Midbrain (tissue), 1 donor: ENCODE measurements around the gene CPLX1.

ENCODE experiments used
- DNase-seq: peaks from one replicate; lab custom pipeline; 2025; lab: John Stamatoyannopoulos, UW

CPLX1 gene

DNA sequence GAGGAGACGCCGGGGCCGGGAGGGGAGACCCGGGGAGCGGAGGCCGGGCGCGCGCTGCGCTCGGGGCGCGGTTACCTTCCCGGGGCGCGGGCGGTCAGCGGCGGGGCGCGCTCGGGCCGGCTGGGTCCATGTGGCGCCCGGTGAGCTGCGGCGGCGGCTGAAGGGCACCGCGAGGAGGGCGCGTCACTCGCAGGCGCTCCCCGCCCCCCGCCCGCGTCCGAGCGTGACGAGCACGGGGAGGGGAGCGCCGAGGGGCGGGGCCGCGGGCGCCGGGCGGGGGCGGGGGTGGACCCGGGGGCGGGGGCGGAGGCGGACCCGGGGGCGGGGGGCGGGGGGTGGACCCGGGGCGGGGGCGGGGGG lies at the start of gene CPLX1:
Gene CPLX1 (minus strand): TSS at position 159 of the 360 bp plus-strand sequence. CDS start 1,607 bp downstream, outside the sequence.
- peak; percentile 4 for DNase-seq

DNA sequence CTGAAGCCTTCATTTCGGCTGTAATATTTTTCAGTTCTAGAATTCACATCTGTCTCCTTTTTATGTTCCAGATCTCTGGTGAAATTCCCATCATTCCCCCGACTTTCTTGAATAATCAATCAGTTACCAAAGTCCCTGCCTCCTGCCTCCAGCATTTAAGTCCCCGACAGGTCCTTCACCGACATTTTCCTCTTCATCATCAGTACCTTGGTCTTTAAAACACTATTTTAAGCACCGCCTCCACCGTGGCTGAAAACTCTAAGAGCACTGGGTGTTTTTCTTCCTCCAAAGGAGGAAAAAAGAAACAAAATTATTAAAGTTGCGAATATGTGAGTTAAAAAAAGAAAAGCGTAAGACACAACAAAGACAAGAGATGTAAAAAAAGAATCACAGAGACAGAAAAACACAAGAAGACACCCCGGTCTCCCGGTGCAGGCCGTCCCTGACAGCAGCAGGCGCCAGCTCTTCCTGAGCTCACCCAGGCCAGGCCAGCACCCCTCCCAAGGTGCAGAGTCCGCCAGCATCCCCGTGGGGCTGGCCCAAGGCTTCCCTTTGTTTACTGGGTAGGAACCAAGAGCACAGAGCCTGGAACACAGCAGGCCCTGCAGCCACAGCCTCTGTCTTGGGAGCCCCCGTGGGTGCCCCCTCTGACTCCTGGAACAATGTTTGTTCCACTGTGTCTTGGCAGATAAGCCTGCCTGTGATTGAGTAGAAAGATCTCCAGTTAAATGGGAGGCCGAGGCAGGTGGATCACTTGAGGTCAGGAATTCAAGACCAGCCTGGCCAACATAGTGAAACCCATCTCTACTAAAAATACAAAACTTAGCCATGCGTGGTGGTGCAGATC lies 49.3 kb upstream of the CPLX1 start:
- DNase-seq: no peak

DNA sequence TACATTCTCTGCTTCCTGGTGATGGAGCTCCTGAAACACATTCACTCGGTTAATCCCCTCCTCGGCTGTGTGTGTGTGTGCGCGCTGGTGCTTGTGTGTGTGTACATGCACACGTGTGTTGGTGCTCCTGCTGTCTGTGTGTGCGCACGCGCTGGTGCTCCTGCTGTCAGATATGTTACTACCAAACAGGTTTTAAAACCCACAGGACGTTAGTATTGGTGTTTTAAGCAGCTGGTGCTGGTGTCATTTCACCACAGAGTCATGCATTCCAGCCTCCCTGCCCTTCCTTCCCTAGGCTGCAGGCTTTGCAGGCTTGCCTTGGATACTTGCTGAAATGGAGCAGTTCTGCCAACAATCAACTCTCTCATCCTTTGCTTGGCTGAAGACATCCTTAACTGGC lies 48.1 kb upstream of the CPLX1 start:
- DNase-seq: no peak

DNA sequence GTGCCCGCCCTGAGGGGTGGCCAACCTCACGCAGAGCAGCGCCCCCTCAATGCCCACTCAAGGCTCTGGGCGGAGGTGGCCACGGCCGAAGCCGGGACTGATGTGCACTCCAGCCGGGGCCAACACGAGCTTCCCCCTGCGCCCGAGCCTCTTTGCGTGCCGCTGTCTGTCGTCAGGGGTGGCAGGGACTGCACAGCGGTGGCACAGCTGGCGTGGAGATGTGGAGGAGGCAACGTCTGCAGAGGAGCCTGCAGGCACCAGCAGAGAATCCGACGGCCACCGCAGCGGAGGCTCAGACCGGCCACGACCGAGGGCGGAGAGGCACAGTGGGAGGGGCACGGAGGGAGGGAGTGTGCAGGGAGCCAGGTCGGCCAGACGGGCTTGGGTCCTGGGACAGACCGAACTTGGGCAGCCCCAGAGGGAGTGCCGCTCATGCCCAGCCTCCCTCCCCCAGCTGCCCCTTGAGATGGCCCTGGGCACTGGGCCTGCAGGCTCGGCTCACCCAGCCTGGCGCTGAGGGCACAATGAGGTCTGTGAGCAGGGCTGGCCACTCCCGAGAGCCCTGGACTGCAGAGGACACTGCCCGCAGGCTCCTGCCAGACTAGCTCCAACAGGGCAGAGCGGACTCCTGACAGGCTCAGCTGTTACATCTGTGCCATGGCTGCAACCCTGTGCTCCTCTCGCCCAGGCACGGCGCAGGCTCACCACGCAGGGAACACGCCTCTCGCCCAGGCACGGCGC lies 46.5 kb upstream of the CPLX1 start:
- peak; percentile 6 for DNase-seq

GRCh38 chr4:871484-871883 lies 45.6 kb upstream of the CPLX1 start:
- no peak for DNase-seq

GRCh38 chr4:870951-871350 lies 45.0 kb upstream of the CPLX1 start:
- DNase-seq: no peak

- DNase-seq: no peak
These were observed 43.8 kb upstream of the CPLX1 start for GRCh38 chr4:869776-870175.

DNA sequence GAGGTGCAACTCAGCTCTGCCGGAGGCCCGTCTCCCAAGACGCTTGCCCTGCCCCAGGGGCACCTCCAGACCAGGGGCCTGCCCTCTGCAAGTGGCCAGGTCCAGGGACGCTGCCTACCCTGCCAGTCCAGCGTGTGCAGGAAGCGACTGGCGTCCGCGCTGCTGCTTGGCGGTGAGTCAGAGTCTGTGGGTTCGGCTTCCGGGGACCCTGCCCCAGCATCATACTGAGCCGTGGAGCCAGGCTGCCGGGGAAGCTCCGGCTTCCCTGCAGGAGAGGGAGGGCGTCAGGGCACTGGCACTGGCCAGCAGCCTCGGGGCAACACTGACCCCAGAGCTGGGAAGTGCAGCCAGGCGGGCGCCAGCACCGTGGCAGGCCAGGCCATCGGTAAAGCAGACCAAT lies 42.5 kb upstream of the CPLX1 start:
- DNase-seq: no peak

GRCh38 chr4:867526-868250 lies 41.8 kb upstream of the CPLX1 start:
- no peak for DNase-seq

DNA sequence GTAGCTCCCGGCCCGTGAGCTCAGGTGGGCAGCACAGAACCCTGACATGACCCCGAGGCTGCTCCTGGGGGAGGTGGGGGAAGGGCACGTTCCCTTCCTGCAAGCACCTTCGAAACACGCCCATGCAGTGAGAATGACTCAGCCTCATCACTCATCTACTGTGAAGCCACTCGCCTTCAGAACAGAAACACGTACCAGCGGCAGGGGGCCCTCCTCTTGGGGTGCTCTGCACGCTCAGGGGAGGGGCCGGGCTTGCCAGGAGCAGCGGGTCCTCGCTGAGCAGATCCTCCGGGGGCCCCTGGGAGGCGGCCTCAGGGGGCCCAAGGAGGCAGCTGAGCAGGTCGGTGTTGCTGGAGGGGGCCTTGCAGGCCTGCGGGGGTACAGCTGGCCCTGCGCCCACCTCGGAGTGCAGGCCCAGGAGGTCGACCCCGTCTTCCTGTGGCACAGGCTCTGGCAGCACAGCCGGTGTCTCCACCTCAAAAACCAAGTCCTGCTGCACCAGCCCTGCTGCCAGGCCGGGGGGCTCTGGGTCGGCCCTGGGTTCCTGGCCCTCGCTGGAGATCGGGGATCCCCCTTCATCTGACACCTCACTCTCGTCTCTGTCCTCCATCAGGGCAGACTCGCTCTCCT lies 40.9 kb upstream of the CPLX1 start:
- DNase-seq: no peak

DNA sequence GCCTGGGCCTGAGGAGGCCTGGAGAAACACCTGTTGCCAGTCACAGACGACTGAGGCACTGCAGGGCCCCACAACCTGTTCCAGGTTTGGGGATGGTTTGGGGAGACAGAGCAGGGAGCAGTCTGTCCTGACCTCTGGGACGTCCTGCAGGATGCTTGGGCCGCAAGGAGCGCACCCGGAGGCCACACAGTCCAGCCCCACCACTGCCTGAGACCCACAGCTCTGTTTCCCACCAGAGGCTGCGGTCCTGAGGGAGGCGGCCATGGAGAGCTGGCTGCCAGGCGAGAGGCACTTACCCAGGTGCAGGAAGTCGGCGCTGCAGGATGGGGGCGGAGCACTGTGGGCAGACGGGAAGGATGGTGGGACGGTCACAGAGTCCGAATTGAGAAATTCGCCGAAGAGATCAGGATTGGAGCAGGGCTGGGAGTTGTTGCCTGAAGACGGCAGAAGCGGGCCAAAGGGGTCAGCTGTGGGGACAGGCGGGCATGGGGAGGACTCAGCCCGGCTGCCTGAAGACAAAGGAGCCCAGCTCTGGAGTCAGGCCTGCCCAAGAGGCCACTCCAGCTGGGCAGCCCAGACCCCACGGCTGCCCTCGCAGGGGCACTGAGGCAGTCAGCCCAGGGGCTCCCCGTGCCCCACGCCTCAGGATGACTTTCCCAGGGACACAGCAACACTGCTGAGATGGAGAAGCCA lies 40.3 kb upstream of the CPLX1 start:
- no peak for DNase-seq

DNA sequence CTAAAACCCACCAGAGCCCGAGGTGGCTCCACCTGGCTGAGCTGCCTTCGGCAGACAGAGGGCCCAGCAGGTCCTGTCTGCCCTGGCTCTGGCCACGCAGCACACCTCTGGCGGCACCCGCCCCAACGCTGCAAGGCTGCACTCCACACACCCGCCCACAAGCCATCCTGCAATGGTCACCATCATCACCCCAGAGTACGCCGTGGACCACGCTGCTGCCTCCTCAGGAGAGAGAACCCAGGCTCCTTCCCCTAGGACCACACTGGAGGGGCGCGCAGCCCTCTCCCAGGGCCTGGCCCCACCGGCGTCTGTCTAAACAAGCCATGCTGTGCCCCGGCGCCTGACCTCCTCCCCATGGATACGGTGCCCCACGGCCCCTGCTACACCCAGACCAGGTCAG lies 39.6 kb upstream of the CPLX1 start:
- no peak for DNase-seq

DNA sequence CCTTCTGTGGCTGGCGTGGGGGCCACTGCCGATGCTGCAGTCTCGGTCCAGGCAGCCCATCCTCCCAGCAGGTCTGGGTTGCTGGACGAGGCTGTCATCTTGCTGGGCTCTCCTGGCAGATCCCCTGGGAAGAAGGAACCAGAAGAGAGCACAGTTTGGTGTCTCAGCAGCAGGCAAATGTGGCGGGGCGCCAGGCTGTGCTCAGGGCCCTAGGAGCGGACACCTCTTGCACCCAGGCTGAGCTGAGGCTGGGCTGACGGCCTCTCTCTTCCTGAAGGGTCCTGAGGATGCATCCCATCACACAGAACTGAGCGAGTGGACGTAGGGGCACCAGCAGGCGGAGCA lies 39.2 kb upstream of the CPLX1 start:
- DNase-seq: no peak

DNA sequence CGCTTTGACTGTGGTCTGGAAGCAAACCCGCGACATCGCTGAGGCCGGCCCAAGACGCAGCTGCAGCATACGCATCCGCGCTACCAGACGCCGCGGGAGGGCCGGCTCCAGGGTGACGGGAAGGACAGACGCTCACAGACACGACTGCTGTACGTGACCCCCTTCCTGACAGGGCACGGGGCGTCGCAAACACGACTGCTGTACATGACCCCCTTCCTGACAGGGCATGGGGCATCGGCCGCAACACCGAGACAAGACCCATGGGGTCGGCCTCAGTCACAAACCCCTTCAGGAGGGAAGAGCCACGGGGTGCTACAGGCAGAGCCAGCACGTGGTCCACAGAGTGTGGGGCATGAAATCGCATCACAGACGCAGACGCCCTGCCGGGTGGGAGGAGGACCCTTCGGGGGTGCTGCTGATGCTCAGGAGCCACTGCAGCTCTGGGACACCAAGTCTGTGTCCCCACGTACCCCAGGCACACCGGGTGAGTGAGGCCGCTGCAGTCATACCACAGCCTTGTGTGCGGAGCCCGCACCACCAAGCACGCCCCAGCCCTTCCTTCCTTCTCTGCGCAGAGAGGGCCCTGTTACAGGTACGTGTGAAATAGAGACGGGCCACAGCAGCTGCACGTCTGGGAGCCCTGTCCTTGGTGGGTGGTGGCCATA lies 38.7 kb upstream of the CPLX1 start:
- no peak for DNase-seq

DNA sequence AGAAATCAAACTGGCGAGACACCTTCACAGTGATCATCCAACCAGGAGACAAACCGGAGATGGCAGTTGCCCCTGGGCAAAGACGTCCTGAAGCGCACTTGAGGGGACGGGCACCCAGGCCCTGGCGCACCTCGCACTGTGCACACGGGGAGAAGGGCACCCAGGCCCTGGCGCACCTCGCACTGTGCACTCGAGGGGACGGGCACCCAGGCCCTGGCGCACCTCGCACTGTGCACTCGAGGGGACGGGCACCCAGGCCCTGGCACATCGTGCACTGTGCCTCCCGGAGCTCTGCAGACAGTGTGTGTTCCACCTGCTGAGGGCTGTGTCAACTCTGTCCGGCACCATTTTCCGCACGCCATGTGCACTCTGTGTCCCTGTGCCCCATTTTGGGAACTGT lies 34.6 kb upstream of the CPLX1 start:
- DNase-seq: no peak

DNA sequence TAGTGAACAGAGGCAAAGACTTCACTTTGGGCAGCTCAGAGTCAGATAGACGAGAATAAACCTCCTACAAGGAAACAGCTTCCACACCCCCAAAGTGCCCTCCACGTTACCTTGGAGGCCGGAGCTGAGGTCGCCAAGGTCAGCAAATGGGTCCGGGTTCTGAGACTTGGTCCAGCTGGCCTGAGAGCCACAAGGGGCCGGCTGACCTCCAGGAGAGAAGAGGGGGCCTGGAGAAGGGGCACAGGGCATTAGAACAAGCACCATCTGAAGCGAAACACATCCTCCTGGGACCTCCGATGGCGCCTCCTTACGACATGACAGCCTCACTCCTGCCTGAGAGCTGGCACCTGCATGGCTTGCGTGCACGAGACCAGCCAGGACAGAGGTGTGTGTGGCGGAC lies 33.6 kb upstream of the CPLX1 start:
- no peak for DNase-seq

GRCh38 chr4:858831-859451 lies 33.0 kb upstream of the CPLX1 start:
- no peak for DNase-seq

GRCh38 chr4:858041-858481 lies 32.1 kb upstream of the CPLX1 start:
- no peak for DNase-seq

GRCh38 chr4:857461-857860 lies 31.5 kb upstream of the CPLX1 start:
- no peak for DNase-seq

GRCh38 chr4:856225-856901 lies 30.4 kb upstream of the CPLX1 start:
- DNase-seq: no peak
